Measurements from ENCODE around the gene HMHB1. TPM values are rescaled to one million over a fixed set of nuclear protein-coding genes. Genes with fewer than 3 reads are reported as not detected.
"Not testable (repeated sequence)": the region's sequence is repeated elsewhere in the genome, so short reads cannot be mapped to it uniquely, and the experiment has no call there.

The HMHB1 gene
- total and polyA plus RNA-seq, 2 experiments from 2014 or later: not detected

- H4K20me1 ChIP-seq (ENCODE audit: insufficient read depth, poor library complexity, severe bottlenecking): no peaks in the 10 kb centered on the region
- H3K27me3 ChIP-seq: no peaks in the 10 kb centered on the region
- WGBS (ENCODE audit: low lambda C conversion rate, missing lambda C conversion rate): 85% methylated on average over 2 of the region's 2 CpGs
- no peak overlapping the region for H3K4me3 ChIP-seq
- H3K79me2 ChIP-seq: no peaks in the 10 kb centered on the region
- H2AFZ ChIP-seq: no peak overlapping the region
- no peaks in the 10 kb centered on the region for H3K9me2 ChIP-seq (replicated peaks; ENCODE audit: insufficient read depth)
- H3K27ac ChIP-seq: no peak overlapping the region
- H3K36me3 ChIP-seq (replicated peaks; ENCODE audit: insufficient read depth, low read depth): no peaks in the 10 kb centered on the region
- no peaks in the 10 kb centered on the region for H3K9me3 ChIP-seq (ENCODE audit: low read depth)
- no peak for DNase-seq (ENCODE audit: low spot score)
- H3K4me2 ChIP-seq: no peak overlapping the region
- H3K4me1 ChIP-seq (ENCODE audit: insufficient read depth): no peaks in the 10 kb centered on the region
- TF ChIP-seq CTCF (IDR thresholded peaks at IDR 0.05; ENCODE audit: poor library complexity) (no peak), EZH2 (IDR thresholded peaks at IDR 0.05; ENCODE audit: borderline replicate concordance) (no peak), EZH2phosphoT487 (IDR thresholded peaks at IDR 0.05; ENCODE audit: low read depth, severe bottlenecking, unreplicated experiment) (no peak)
These were observed 6.1 kb upstream of the HMHB1 start for GRCh38 chr5:143805861-143806260.

GRCh38 chr5:143806579-143806978 lies 5.4 kb upstream of the HMHB1 start:
- Histone ChIP-seq H3K4me1 (ENCODE audit: insufficient read depth) (no peaks in the 10 kb centered on the region), H2AFZ (no peak overlapping the region), H3K9me3 (ENCODE audit: low read depth) (no peaks in the 10 kb centered on the region), H3K9me2 (replicated peaks; ENCODE audit: insufficient read depth) (no peaks in the 10 kb centered on the region), H3K27me3 (no peaks in the 10 kb centered on the region), H4K20me1 (ENCODE audit: insufficient read depth, poor library complexity, severe bottlenecking) (no peaks in the 10 kb centered on the region), H3K79me2 (no peaks in the 10 kb centered on the region), H3K27ac (no peak overlapping the region), H3K36me3 (replicated peaks; ENCODE audit: insufficient read depth, low read depth) (no peaks in the 10 kb centered on the region), H3K4me3 (no peak overlapping the region), H3K4me2 (no peak overlapping the region)
- no peak for TF ChIP-seq CTCF (IDR thresholded peaks at IDR 0.05; ENCODE audit: poor library complexity)
- TF ChIP-seq EZH2 (IDR thresholded peaks at IDR 0.05; ENCODE audit: borderline replicate concordance): no peak
- no peak for TF ChIP-seq EZH2phosphoT487 (IDR thresholded peaks at IDR 0.05; ENCODE audit: low read depth, severe bottlenecking, unreplicated experiment)
- WGBS (ENCODE audit: low lambda C conversion rate, missing lambda C conversion rate): 66% methylated on average over 2 of the region's 2 CpGs
- DNase-seq (ENCODE audit: low spot score): no peak

GRCh38 chr5:143807401-143807800 lies 4.6 kb upstream of the HMHB1 start:
- no peak overlapping the region for H2AFZ ChIP-seq
- 85% methylated on average over 1 of the region's 1 CpG for WGBS (ENCODE audit: low lambda C conversion rate, missing lambda C conversion rate)
- H3K27ac ChIP-seq: no peak overlapping the region
- no peaks in the 10 kb centered on the region for H3K4me1 ChIP-seq (ENCODE audit: insufficient read depth)
- no peaks in the 10 kb centered on the region for H4K20me1 ChIP-seq (ENCODE audit: insufficient read depth, poor library complexity, severe bottlenecking)
- TF ChIP-seq EZH2phosphoT487 (IDR thresholded peaks at IDR 0.05; ENCODE audit: low read depth, severe bottlenecking, unreplicated experiment): no peak
- no peak for TF ChIP-seq EZH2 (IDR thresholded peaks at IDR 0.05; ENCODE audit: borderline replicate concordance)
- no peak for TF ChIP-seq CTCF (IDR thresholded peaks at IDR 0.05; ENCODE audit: poor library complexity)
- no peaks in the 10 kb centered on the region for H3K27me3 ChIP-seq
- no peak overlapping the region for H3K4me3 ChIP-seq
- H3K4me2 ChIP-seq: no peak overlapping the region
- no peaks in the 10 kb centered on the region for H3K79me2 ChIP-seq
- H3K9me3 ChIP-seq (ENCODE audit: low read depth): no peaks in the 10 kb centered on the region
- H3K9me2 ChIP-seq (replicated peaks; ENCODE audit: insufficient read depth): no peaks in the 10 kb centered on the region
- no peaks in the 10 kb centered on the region for H3K36me3 ChIP-seq (replicated peaks; ENCODE audit: insufficient read depth, low read depth)
- DNase-seq (ENCODE audit: low spot score): no peak

- not testable (repeated sequence) for H3K9me2 ChIP-seq (replicated peaks; ENCODE audit: insufficient read depth); H3K4me2 ChIP-seq; H2AFZ ChIP-seq; H3K9me3 ChIP-seq (ENCODE audit: low read depth); H3K4me1 ChIP-seq (ENCODE audit: insufficient read depth); H3K27ac ChIP-seq; H4K20me1 ChIP-seq (ENCODE audit: insufficient read depth, poor library complexity, severe bottlenecking); H3K4me3 ChIP-seq; H3K36me3 ChIP-seq (replicated peaks; ENCODE audit: insufficient read depth, low read depth); DNase-seq (ENCODE audit: low spot score); H3K79me2 ChIP-seq; H3K27me3 ChIP-seq
- 96% methylated on average over 4 of the region's 4 CpGs for WGBS (ENCODE audit: low lambda C conversion rate, missing lambda C conversion rate)
These were observed 4.4 kb downstream of the HMHB1 start for GRCh38 chr5:143816370-143816769.
